HL-60 (cell line): ENCODE data around the gene ADRB1.

Source experiments
- DNase-seq, 2 experiments: peaks; one replicate each; pipeline ENCODE4 v3.0.0-alpha.2; 2010 to 2020; ENCODE audit warnings: low read depth in 1 of 2, low spot score in 1 of 2
- H3K27ac ChIP-seq: fragments of 250-450 bp; sonication (Bioruptor Pico); replicated peaks from 2 replicates; pipeline ENCODE4 v1.5.1; 2020; ENCODE audit warnings: mild to moderate bottlenecking, moderate library complexity
- H3K27me3 ChIP-seq: fragments of 250-450 bp; sonication (Bioruptor Pico); 2 replicates; pipeline ENCODE4 v1.5.1; 2021; ENCODE audit warnings: mild to moderate bottlenecking, moderate library complexity; ENCODE audit not compliant: insufficient read depth, poor library complexity, severe bottlenecking
- H3K4me3 ChIP-seq: replicated peaks from 2 replicates; pipeline ENCODE4 v1.5.1; 2011; ENCODE audit warnings: mild to moderate bottlenecking, control low read depth, low read length; ENCODE audit not compliant: insufficient read depth
- CTCF ChIP-seq: IDR thresholded peaks from one replicate; pipeline ENCODE4 v1.5.1; 2011; ENCODE audit warnings: low read length, control low read depth, inconsistent platforms; ENCODE audit not compliant: insufficient read depth
- GABPA ChIP-seq: IDR thresholded peaks from 2 replicates; pipeline ENCODE4 v1.6.1; 2012; ENCODE audit warnings: low read depth
- POLR2AphosphoS5 ChIP-seq: IDR thresholded peaks from 2 replicates; pipeline ENCODE4 v1.6.1; 2012; ENCODE audit warnings: low read depth
- REST ChIP-seq: IDR thresholded peaks from 2 replicates; pipeline ENCODE4 v1.6.1; 2012; ENCODE audit warnings: low read depth; ENCODE audit not compliant: insufficient replicate concordance
- SPI1 ChIP-seq: IDR thresholded peaks from 2 replicates; pipeline ENCODE4 v1.6.1; 2012; ENCODE audit warnings: low read depth, mild to moderate bottlenecking, borderline replicate concordance

Gene ADRB1

GRCh38 chr10:114077347-114077746, 33.7 kb downstream of the ADRB1 start:
- Histone ChIP-seq H3K4me3 (no peak overlapping the region), H3K27me3 (no peaks in the 10 kb centered on the region), H3K27ac (no peak overlapping the region)
- TF ChIP-seq CTCF, result no peak
- TF ChIP-seq REST, result no peak
- no peak for TF ChIP-seq POLR2AphosphoS5
- TF ChIP-seq GABPA, result no peak
- TF ChIP-seq SPI1, result no peak
- DNase-seq, result no peak

GRCh38 chr10:114077815-114078219, 34.2 kb downstream of the ADRB1 start:
- no peak overlapping the region for H3K4me3 ChIP-seq
- no peaks in the 10 kb centered on the region for H3K27me3 ChIP-seq
- H3K27ac ChIP-seq, result no peak overlapping the region
- TF ChIP-seq CTCF, result no peak
- TF ChIP-seq REST, result no peak
- no peak for TF ChIP-seq GABPA
- TF ChIP-seq SPI1, result no peak
- no peak for TF ChIP-seq POLR2AphosphoS5
- DNase-seq, result no peak

- H3K27ac ChIP-seq, result no peak overlapping the region
- H3K4me3 ChIP-seq, result no peak overlapping the region
- no peaks in the 10 kb centered on the region for H3K27me3 ChIP-seq
- TF ChIP-seq POLR2AphosphoS5 (no peak), SPI1 (no peak), GABPA (no peak), REST (no peak), CTCF (no peak)
- no peak for DNase-seq
Observed at GRCh38 chr10:114078346-114078745, 34.7 kb downstream of the ADRB1 start.
